GM12878 (cell line): ENCODE data around the gene SOCS1. TPM values are rescaled to one million over a fixed set of nuclear protein-coding genes. Genes with fewer than 3 reads are reported as not detected.

Experiments used
- ATAC-seq: fragments of 200-7000 bp; cut with Tn5 transposase; 3 replicates; pipeline ENCODE4 v1.9.1; 2020; ENCODE audit warnings: mild to moderate bottlenecking, moderate library complexity
- BruUV-seq: library from RNA; stranded (reverse); fragments of 400-500 nt; replicated peaks from 2 replicates; lab custom pipeline; 2021; lab: Mats Ljungman, UMichigan
- CTCF ChIA-PET: fragments of 300-600 bp; sonication (Branson Sonifier 250); formaldehyde crosslinking; extraction: SDS; loops from one replicate; lab custom pipeline; 2021; ENCODE audit warnings: inconsistent platforms; lab: Yijun Ruan, JAX
- POLR2A ChIA-PET: fragments of 350-600 bp; formaldehyde crosslinking; extraction: SDS; loops from one replicate; lab custom pipeline; 2021; ENCODE audit warnings: inconsistent platforms; lab: Charles Lee
- RAD21 ChIA-PET: fragments of 300-600 bp; sonication (Branson Sonifier 250); formaldehyde crosslinking; loops from one replicate; lab custom pipeline; 2023; ENCODE audit warnings: antibody characterized with exemption; ENCODE audit not compliant: unreplicated experiment; lab: Charles Lee
- SMC1A ChIA-PET: fragments of 300-600 bp; sonication (Branson Sonifier 250); formaldehyde crosslinking; loops from one replicate; lab custom pipeline; 2023; ENCODE audit not compliant: unreplicated experiment, uncharacterized antibody; lab: Charles Lee
- DNase-seq: peaks from one replicate; pipeline ENCODE4 v3.0.0-alpha.2; 2011; ENCODE audit warnings: low read depth, low spot score
- FAIRE-seq: peaks from 3 replicates; lab custom pipeline; 2011; peaks lifted over from hg19 to GRCh38; lab: Jason Lieb, UNC
- H2AFZ ChIP-seq: 2 replicates; pipeline ENCODE4 v1.6.0; 2011; ENCODE audit warnings: low read depth, low read length, control low read depth; ENCODE audit not compliant: control insufficient read depth
- H3K27ac ChIP-seq: 2 replicates; pipeline ENCODE4 v1.5.1; 2011; ENCODE audit warnings: control low read depth; ENCODE audit not compliant: control insufficient read depth, insufficient read depth
- H3K27me3 ChIP-seq, 2 experiments: replicated peaks in 1 of 2; 2 replicates each; pipeline versions ENCODE4 v1.6.0 to v1.6.1; 2011; ENCODE audit warnings: low read length in 1 of 2; ENCODE audit not compliant: control insufficient read depth in 2 of 2, insufficient read depth in 2 of 2
- H3K36me3 ChIP-seq, 2 experiments: 2 replicates each; pipeline ENCODE4 v1.5.1; 2011; ENCODE audit warnings: low read length in 1 of 2; ENCODE audit not compliant: control insufficient read depth in 2 of 2, insufficient read depth in 2 of 2
- H3K4me1 ChIP-seq: 2 replicates; pipeline ENCODE4 v1.6.1; 2011; ENCODE audit warnings: mild to moderate bottlenecking, low read length, moderate library complexity, mixed read lengths; ENCODE audit not compliant: control insufficient read depth, insufficient read depth
- H3K4me2 ChIP-seq: 2 replicates; pipeline ENCODE4 v1.6.0; 2011; ENCODE audit warnings: control low read depth; ENCODE audit not compliant: control insufficient read depth, insufficient read depth
- H3K4me3 ChIP-seq: fragments of 200-600 bp; sonication (generic); 2 replicates; pipeline ENCODE4 v1.5.1; 2016
- H3K79me2 ChIP-seq: 2 replicates; pipeline ENCODE4 v1.6.0; 2011; ENCODE audit warnings: low read length; ENCODE audit not compliant: control insufficient read depth, insufficient read depth
- H3K9ac ChIP-seq: 2 replicates; pipeline ENCODE4 v1.8.0; 2011; ENCODE audit warnings: low read length, control low read depth, mixed read lengths; ENCODE audit not compliant: control insufficient read depth, insufficient read depth
- H3K9me3 ChIP-seq: replicated peaks from 3 replicates; pipeline ENCODE4 v1.5.1; 2011; ENCODE audit warnings: mild to moderate bottlenecking, low read length; ENCODE audit not compliant: control insufficient read depth, insufficient read depth
- H4K20me1 ChIP-seq: 2 replicates; pipeline ENCODE4 v1.6.0; 2011; ENCODE audit not compliant: control insufficient read depth, insufficient read depth
- BRCA1 ChIP-seq: IDR thresholded peaks from 2 replicates; pipeline ENCODE4 v1.6.1; 2011; ENCODE audit warnings: low read depth, low read length, improper control_type of control experiment
- ESRRA ChIP-seq: IDR thresholded peaks from 2 replicates; pipeline ENCODE4 v1.6.1; 2012; ENCODE audit warnings: mild to moderate bottlenecking, low read length, improper control_type of control experiment
- JUND ChIP-seq: IDR thresholded peaks from 2 replicates; pipeline ENCODE4 v1.6.1; 2012; ENCODE audit warnings: low read depth, mild to moderate bottlenecking, low read length, improper control_type of control experiment, moderate library complexity
- MTA3 ChIP-seq: IDR thresholded peaks from 2 replicates; pipeline ENCODE4 v1.6.1; 2012; ENCODE audit warnings: low read length, inconsistent platforms, borderline replicate concordance
- NFXL1 ChIP-seq: fragments of 450-650 bp; IDR thresholded peaks from 2 replicates; pipeline ENCODE4 v1.6.1; 2017; ENCODE audit warnings: antibody characterized with exemption, mild to moderate bottlenecking, borderline replicate concordance
- SMC3 ChIP-seq: IDR thresholded peaks from 2 replicates; pipeline ENCODE4 v1.6.1; 2011; ENCODE audit warnings: low read length, improper control_type of control experiment, borderline replicate concordance
- ZBTB33 ChIP-seq: fragments of 450-650 bp; IDR thresholded peaks from 2 replicates; pipeline ENCODE4 v1.6.1; 2017; ENCODE audit warnings: mild to moderate bottlenecking
- WGBS: methylation state at CpG from one replicate; pipeline ENCODE4 v1.1.6; 2016; ENCODE audit warnings: low lambda C conversion rate; ENCODE audit not compliant: insufficient replicate concordance, insufficient coverage; ENCODE audit errors: missing lambda C conversion rate; 5-methylcytosine and 5-hydroxymethylcytosine counted together
- in situ Hi-C: fragments of 300-500 bp; cut with MboI; formaldehyde crosslinking; loops from 9 replicates; pipeline ENCODE4 v1.14.3; 2018; ENCODE audit warnings: mixed read lengths
- intact Hi-C: fragments of 100-400 bp; cut with micrococcal nuclease; formaldehyde crosslinking; loops from one replicate; pipeline ENCODE4 v1.14.2; 2022; ENCODE audit not compliant: unreplicated experiment
- polyA plus RNA-seq, 11 experiments: library from polyadenylated mRNA; depleted of rRNA in 4 of 11; unstranded in 6 of 11; stranded (reverse) in 5 of 11; fragments of >200 nt; fragmentation: Nextera tagmentation in 4 of 11; fragmentation: Illumina TruSeq in 1 of 11; extraction: Ambion mirVana in 4 of 11; extraction: Trizol in 1 of 11; gene quantifications; 1 replicate in 1 of 11; 2 replicates in 10 of 11; pipeline versions ENCODE4 v1.2.1 to v1.2.3, GENCODE V29; 2011 to 2016; ENCODE audit warnings: inconsistent platforms in 2 of 11, missing spikeins in 2 of 11, low read depth in 1 of 11
- total RNA-seq, 4 experiments: library from RNA; depleted of rRNA in 3 of 4; stranded (reverse); fragments of >200 nt in 3 of 4; fragmentation: Illumina TruSeq in 1 of 4; extraction: Trizol in 1 of 4; gene quantifications; 2 replicates each; pipeline versions ENCODE4 v1.2.1 to v1.2.3, GENCODE V29; 2013 to 2021
- TF ChIP-seq, protein P1 (sequence below): fragments of 450-650 bp; IDR thresholded peaks from 2 replicates; pipeline ENCODE4 v1.6.1; 2018; ENCODE audit warnings: mild to moderate bottlenecking, low read depth, moderate library complexity; ENCODE audit not compliant: partially characterized antibody
- TF ChIP-seq, protein P2 (sequence below): fragments of 450-650 bp; IDR thresholded peaks from 2 replicates; pipeline ENCODE4 v1.6.1; 2017; ENCODE audit warnings: borderline replicate concordance
- TF ChIP-seq, protein P3 (sequence below): fragments of 450-650 bp; IDR thresholded peaks from 2 replicates; pipeline ENCODE4 v1.6.1; 2018; ENCODE audit warnings: borderline replicate concordance, mild to moderate bottlenecking; ENCODE audit not compliant: partially characterized antibody
- TF ChIP-seq, protein P4 (sequence below): IDR thresholded peaks from 2 replicates; pipeline ENCODE4 v1.6.1; 2011; ENCODE audit warnings: mild to moderate bottlenecking, low read depth, low read length, moderate library complexity; ENCODE audit not compliant: insufficient replicate concordance

The SOCS1 gene
- total and polyA plus RNA-seq, 10 of the 15 experiments (the other 5 are each of a cell fraction or from before 2014, with no cell fraction given) = 0.42 to 39.8 (median 11.2) TPM

- TF ChIP-seq, protein P1, sequence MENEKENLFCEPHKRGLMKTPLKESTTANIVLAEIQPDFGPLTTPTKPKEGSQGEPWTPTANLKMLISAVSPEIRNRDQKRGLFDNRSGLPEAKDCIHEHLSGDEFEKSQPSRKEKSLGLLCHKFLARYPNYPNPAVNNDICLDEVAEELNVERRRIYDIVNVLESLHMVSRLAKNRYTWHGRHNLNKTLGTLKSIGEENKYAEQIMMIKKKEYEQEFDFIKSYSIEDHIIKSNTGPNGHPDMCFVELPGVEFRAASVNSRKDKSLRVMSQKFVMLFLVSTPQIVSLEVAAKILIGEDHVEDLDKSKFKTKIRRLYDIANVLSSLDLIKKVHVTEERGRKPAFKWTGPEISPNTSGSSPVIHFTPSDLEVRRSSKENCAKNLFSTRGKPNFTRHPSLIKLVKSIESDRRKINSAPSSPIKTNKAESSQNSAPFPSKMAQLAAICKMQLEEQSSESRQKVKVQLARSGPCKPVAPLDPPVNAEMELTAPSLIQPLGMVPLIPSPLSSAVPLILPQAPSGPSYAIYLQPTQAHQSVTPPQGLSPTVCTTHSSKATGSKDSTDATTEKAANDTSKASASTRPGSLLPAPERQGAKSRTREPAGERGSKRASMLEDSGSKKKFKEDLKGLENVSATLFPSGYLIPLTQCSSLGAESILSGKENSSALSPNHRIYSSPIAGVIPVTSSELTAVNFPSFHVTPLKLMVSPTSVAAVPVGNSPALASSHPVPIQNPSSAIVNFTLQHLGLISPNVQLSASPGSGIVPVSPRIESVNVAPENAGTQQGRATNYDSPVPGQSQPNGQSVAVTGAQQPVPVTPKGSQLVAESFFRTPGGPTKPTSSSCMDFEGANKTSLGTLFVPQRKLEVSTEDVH = no peak
These were observed 7.7 kb upstream of the SOCS1 start (continued) for GRCh38 chr16:11263737-11264136.

GRCh38 chr16:11262915-11263314, 6.9 kb upstream of the SOCS1 start:
- CTCF ChIA-PET = interaction anchor here (1.5 to 11.0 kb wide), 3 partner anchors 35 to 292 kb away, joined by 3 to 170 read pairs (median 5); no protein-coding TSS in a partner anchor
- intact Hi-C loops = no loop called here
- no TSS peak for BruUV-seq
- H3K9ac ChIP-seq = no peak overlapping the region
- no peak overlapping the region for H3K4me3 ChIP-seq
- FAIRE-seq (no peak), ATAC-seq (no peak), DNase-seq (no peak)
- SMC1A ChIA-PET = interaction anchor here (1.0 to 2.6 kb wide), 6 partner anchors 20 to 84 kb away, joined by 3 to 27 read pairs (median 4); no protein-coding TSS in a partner anchor
- in situ Hi-C loops = no loop called here
- H3K4me1 ChIP-seq = peaks cover 33% of the 10 kb centered on the region
- no peaks in the 10 kb centered on the region; the same call in 2 of the 3 replicates for H3K9me3 ChIP-seq
- no peaks in the 10 kb centered on the region for H3K36me3 ChIP-seq
- POLR2A ChIA-PET = interaction anchor here (0.9 to 1.3 kb wide), 3 partner anchors 34 to 49 kb away, joined by 3 to 6 read pairs (median 4); no protein-coding TSS in a partner anchor
- RAD21 ChIA-PET = interaction anchor here (0.7 to 11.8 kb wide), 5 partner anchors 7 to 93 kb away, joined by 3 to 243 read pairs (median 4); partner anchors contain the start of gene SOCS1
- H3K4me2 ChIP-seq = no peak overlapping the region
- no peaks in the 10 kb centered on the region for H3K79me2 ChIP-seq
- 72% methylated on average over 8 of the region's 8 CpGs for WGBS
- no peak overlapping the region for H2AFZ ChIP-seq
- H4K20me1 ChIP-seq = no peaks in the 10 kb centered on the region
- no peak overlapping the region for H3K27ac ChIP-seq
- no peaks in the 10 kb centered on the region for H3K27me3 ChIP-seq
- TF ChIP-seq, protein P2, sequence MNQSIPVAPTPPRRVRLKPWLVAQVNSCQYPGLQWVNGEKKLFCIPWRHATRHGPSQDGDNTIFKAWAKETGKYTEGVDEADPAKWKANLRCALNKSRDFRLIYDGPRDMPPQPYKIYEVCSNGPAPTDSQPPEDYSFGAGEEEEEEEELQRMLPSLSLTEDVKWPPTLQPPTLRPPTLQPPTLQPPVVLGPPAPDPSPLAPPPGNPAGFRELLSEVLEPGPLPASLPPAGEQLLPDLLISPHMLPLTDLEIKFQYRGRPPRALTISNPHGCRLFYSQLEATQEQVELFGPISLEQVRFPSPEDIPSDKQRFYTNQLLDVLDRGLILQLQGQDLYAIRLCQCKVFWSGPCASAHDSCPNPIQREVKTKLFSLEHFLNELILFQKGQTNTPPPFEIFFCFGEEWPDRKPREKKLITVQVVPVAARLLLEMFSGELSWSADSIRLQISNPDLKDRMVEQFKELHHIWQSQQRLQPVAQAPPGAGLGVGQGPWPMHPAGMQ = no peak
- no peak for TF ChIP-seq ESRRA
- TF ChIP-seq, protein P3, sequence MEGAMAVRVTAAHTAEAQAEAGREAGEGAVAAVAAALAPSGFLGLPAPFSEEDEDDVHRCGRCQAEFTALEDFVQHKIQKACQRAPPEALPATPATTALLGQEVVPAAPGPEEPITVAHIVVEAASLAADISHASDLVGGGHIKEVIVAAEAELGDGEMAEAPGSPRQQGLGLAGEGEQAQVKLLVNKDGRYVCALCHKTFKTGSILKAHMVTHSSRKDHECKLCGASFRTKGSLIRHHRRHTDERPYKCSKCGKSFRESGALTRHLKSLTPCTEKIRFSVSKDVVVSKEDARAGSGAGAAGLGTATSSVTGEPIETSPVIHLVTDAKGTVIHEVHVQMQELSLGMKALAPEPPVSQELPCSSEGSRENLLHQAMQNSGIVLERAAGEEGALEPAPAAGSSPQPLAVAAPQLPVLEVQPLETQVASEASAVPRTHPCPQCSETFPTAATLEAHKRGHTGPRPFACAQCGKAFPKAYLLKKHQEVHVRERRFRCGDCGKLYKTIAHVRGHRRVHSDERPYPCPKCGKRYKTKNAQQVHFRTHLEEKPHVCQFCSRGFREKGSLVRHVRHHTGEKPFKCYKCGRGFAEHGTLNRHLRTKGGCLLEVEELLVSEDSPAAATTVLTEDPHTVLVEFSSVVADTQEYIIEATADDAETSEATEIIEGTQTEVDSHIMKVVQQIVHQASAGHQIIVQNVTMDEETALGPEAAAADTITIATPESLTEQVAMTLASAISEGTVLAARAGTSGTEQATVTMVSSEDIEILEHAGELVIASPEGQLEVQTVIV = no peak
- TF ChIP-seq, protein P4, sequence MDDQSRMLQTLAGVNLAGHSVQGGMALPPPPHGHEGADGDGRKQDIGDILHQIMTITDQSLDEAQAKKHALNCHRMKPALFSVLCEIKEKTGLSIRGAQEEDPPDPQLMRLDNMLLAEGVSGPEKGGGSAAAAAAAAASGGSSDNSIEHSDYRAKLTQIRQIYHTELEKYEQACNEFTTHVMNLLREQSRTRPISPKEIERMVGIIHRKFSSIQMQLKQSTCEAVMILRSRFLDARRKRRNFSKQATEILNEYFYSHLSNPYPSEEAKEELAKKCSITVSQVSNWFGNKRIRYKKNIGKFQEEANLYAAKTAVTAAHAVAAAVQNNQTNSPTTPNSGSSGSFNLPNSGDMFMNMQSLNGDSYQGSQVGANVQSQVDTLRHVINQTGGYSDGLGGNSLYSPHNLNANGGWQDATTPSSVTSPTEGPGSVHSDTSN = no peak
- TF ChIP-seq NFXL1 = no peak
- no peak for TF ChIP-seq BRCA1
- no peak for TF ChIP-seq MTA3
- no peak for TF ChIP-seq JUND
- TF ChIP-seq ZBTB33 = no peak
- no peak for TF ChIP-seq SMC3
